K562 (cell line): ENCODE data around the gene MEX3D. TPM values are rescaled to one million over a fixed set of nuclear protein-coding genes. Genes with fewer than 3 reads are reported as not detected.
A peak's percentile ranks its signal among the peaks of the same experiment; 100 is the strongest.

Experiments used
- ARID3A ChIP-seq: IDR thresholded peaks from 2 replicates; pipeline ENCODE4 v1.6.1; 2012; ENCODE audit warnings: low read depth, low read length, improper control_type of control experiment, borderline replicate concordance
- CBX3 ChIP-seq, 2 experiments: IDR thresholded peaks; 1 replicate in 1 of 2; 2 replicates in 1 of 2; pipeline ENCODE4 v1.6.1; 2012; ENCODE audit warnings: inconsistent platforms in 2 of 2, low read length in 2 of 2, borderline replicate concordance in 1 of 2, control low read depth in 1 of 2
- DNMT1 ChIP-seq: fragments of 450-650 bp; IDR thresholded peaks from 2 replicates; pipeline ENCODE4 v1.6.1; 2016; ENCODE audit warnings: antibody characterized with exemption, mild to moderate bottlenecking
- HEY1 ChIP-seq: fragments of 250-450 bp; sonication (Bioruptor Pico); IDR thresholded peaks from 2 replicates; pipeline ENCODE4 v1.5.0; 2020; ENCODE audit warnings: mild to moderate bottlenecking, moderate library complexity, borderline replicate concordance
- KDM5B ChIP-seq: fragments of 200-600 bp; sonication (generic); IDR thresholded peaks from 2 replicates; pipeline ENCODE4 v1.6.1; 2012; ENCODE audit warnings: low read depth, mild to moderate bottlenecking, moderate library complexity, low read length, control low read depth, inconsistent platforms; ENCODE audit not compliant: insufficient replicate concordance
- MCM3 ChIP-seq: fragments of 450-650 bp; IDR thresholded peaks from 2 replicates; pipeline ENCODE4 v1.6.1; 2016
- NKRF ChIP-seq: fragments of 450-650 bp; IDR thresholded peaks from 2 replicates; pipeline ENCODE4 v1.6.1; 2016; ENCODE audit warnings: borderline replicate concordance
- POLR2AphosphoS5 ChIP-seq: IDR thresholded peaks from 2 replicates; pipeline ENCODE4 v1.6.1; 2011; ENCODE audit warnings: mild to moderate bottlenecking, low read depth, low read length, moderate library complexity; ENCODE audit not compliant: control insufficient read depth, insufficient read depth
- POLR2G ChIP-seq: fragments of 200-400 bp; formaldehyde crosslinking; IDR thresholded peaks from 2 replicates; pipeline ENCODE4 v1.6.1; 2017; ENCODE audit warnings: low read depth, mild to moderate bottlenecking, antibody characterized with exemption, low read length, moderate library complexity
- RAD21 ChIP-seq, 2 experiments: fragments of 250-450 bp in 1 of 2; fragments of 450-650 bp in 1 of 2; sonication (Bioruptor Pico) in 1 of 2; formaldehyde crosslinking in 1 of 2; IDR thresholded peaks in 1 of 2; conservative IDR thresholded peaks in 1 of 2; 2 replicates each; pipeline versions ENCODE4 v1.4.0 to v1.8.0; 2020 to 2022; ENCODE audit warnings: mild to moderate bottlenecking in 2 of 2, moderate library complexity in 1 of 2
- RFX1 ChIP-seq: fragments of 450-650 bp; IDR thresholded peaks from 2 replicates; pipeline ENCODE4 v1.6.1; 2016; ENCODE audit warnings: mild to moderate bottlenecking, moderate library complexity
- SRSF9 ChIP-seq: fragments of 200-400 bp; formaldehyde crosslinking; IDR thresholded peaks from 2 replicates; pipeline ENCODE4 v1.6.1; 2017; ENCODE audit warnings: low read depth, low read length, borderline replicate concordance
- THRAP3 ChIP-seq: fragments of 450-650 bp; IDR thresholded peaks from 2 replicates; pipeline ENCODE4 v1.6.1; 2016; ENCODE audit warnings: mild to moderate bottlenecking, inconsistent platforms, borderline replicate concordance
- ZC3H4 ChIP-seq: sonication (generic); formaldehyde crosslinking; IDR thresholded peaks from 2 replicates; pipeline ENCODE4 v1.9.0; 2021; ENCODE audit warnings: missing genetic modification reagents, borderline replicate concordance
- ZNF274 ChIP-seq: IDR thresholded peaks from 2 replicates; pipeline ENCODE4 v1.6.1; 2011; ENCODE audit warnings: low read depth, mild to moderate bottlenecking, low read length, moderate library complexity, borderline replicate concordance
- ZNF395 ChIP-seq: fragments of 200-800 bp; sonication (Bioruptor generic); IDR thresholded peaks from 2 replicates; pipeline ENCODE4 v1.6.1; 2017; ENCODE audit warnings: missing genetic modification characterization, missing compliant biosample characterization
- ZNF507 ChIP-seq: conservative IDR thresholded peaks from 2 replicates; pipeline ENCODE4 v1.6.1; 2017; ENCODE audit warnings: missing genetic modification characterization, missing compliant biosample characterization
- ZNF644 ChIP-seq: fragments of 200-800 bp; sonication (Bioruptor generic); IDR thresholded peaks from 2 replicates; pipeline ENCODE4 v1.6.1; 2016; ENCODE audit warnings: low read depth, missing genetic modification characterization, missing compliant biosample characterization
- ZNF696 ChIP-seq: fragments of 250-450 bp; sonication (Bioruptor Pico); conservative IDR thresholded peaks from 2 replicates; pipeline ENCODE4 v1.4.0; 2020; ENCODE audit warnings: mild to moderate bottlenecking, moderate library complexity
- polyA plus RNA-seq, 8 experiments: library from polyadenylated mRNA; depleted of rRNA in 4 of 8; stranded (reverse) in 5 of 8; unstranded in 3 of 8; fragments of >200 nt; fragmentation: Nextera tagmentation in 2 of 8; fragmentation: Illumina TruSeq in 1 of 8; extraction: Ambion mirVana in 2 of 8; extraction: Trizol in 1 of 8; gene quantifications; 2 replicates each; pipeline versions ENCODE4 v1.2.1 to v1.2.3, GENCODE V29; 2011 to 2014; ENCODE audit warnings: inconsistent platforms in 1 of 8, missing spikeins in 1 of 8
- total RNA-seq, 7 experiments: library from RNA; depleted of rRNA in 6 of 7; stranded (reverse); fragments of >200 nt in 6 of 7; fragmentation: Illumina TruSeq in 2 of 7; extraction: Trizol in 2 of 7; gene quantifications; 2 replicates each; pipeline versions ENCODE4 v1.2.1 to v1.2.3, GENCODE V29; 2011 to 2021; ENCODE audit warnings: low replicate concordance in 1 of 7
- TF ChIP-seq, protein P1 (sequence below), 3 experiments: fragments of 200-800 bp in 1 of 3; sonication (Bioruptor generic) in 1 of 3; sonication (generic) in 1 of 3; formaldehyde crosslinking in 1 of 3; IDR thresholded peaks; 2 replicates each; pipeline versions ENCODE4 v1.6.1 to v1.8.0; 2016 to 2022; ENCODE audit warnings: mild to moderate bottlenecking in 2 of 3, missing compliant biosample characterization in 2 of 3, missing genetic modification characterization in 2 of 3, missing genetic modification reagents in 1 of 3

MEX3D gene
- total and polyA plus RNA-seq, 9 of the 15 experiments (the other 6 are each of a cell fraction or from before 2014, with no cell fraction given), result 1.7 to 39.3 (median 5.7) TPM

- TF ChIP-seq ZNF395 (CRISPR knock-in tag), result no peak
- no peak for TF ChIP-seq RFX1
- no peak for TF ChIP-seq MCM3
- TF ChIP-seq ZNF274, result no peak
- TF ChIP-seq SRSF9, result no peak
- TF ChIP-seq, protein P1, sequence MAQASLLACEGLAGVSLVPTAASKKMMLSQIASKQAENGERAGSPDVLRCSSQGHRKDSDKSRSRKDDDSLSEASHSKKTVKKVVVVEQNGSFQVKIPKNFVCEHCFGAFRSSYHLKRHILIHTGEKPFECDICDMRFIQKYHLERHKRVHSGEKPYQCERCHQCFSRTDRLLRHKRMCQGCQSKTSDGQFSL (CRISPR knock-in tag; IDR thresholded peaks at IDR 0.05), result 0 out of 2 replicates have a peak, but pooled peaks have one; percentile 47
- TF ChIP-seq, protein P1 (tag; IDR thresholded peaks at IDR 0.05), result no peak
- TF ChIP-seq POLR2AphosphoS5, result no peak
- TF ChIP-seq NKRF, result no peak
- peak in 1 of 2 experiments; percentile 75; a peak in 1 of 3 replicates for TF ChIP-seq CBX3 (IDR thresholded peaks at IDR 0.05; ENCODE audit: borderline replicate concordance in 1 of 2, low read length in 2 of 2)
- TF ChIP-seq ZNF696, result no peak
- TF ChIP-seq ZNF507, result no peak
- peak; percentile 41; the same call in 1 of the 2 replicates for TF ChIP-seq ZC3H4 (CRISPR knock-in tag)
- TF ChIP-seq RAD21 (CRISPR knock-in tag; conservative IDR thresholded peaks at IDR 0.05 in 1 of 2, IDR thresholded peaks at IDR 0.05 in 1 of 2), result peak; percentile 45 to 67; a peak in 3 of 4 replicates
- no peak for TF ChIP-seq KDM5B
- no peak for TF ChIP-seq ARID3A
- no peak for TF ChIP-seq ZNF644 (tag)
- no peak for TF ChIP-seq DNMT1
- 0 out of 2 replicates have a peak, but pooled peaks have one; percentile 27 for TF ChIP-seq POLR2G
- TF ChIP-seq THRAP3, result no peak
- no peak for TF ChIP-seq HEY1 (CRISPR knock-in tag)
These were observed 54.4 kb downstream of the MEX3D start (continued) for GRCh38 chr19:1513499-1514294.
